Left colon (tissue), 2 donors: Measurements from ENCODE around the gene FNDC10. TPM values are rescaled to one million over a fixed set of nuclear protein-coding genes. Genes with fewer than 3 reads are reported as not detected.
"Not testable (repeated sequence)": the region's sequence is repeated elsewhere in the genome, so short reads cannot be mapped to it uniquely, and the experiment has no call there.

Source experiments
- ATAC-seq: fragments of 200-7000 bp; cut with Tn5 transposase; one replicate; pipeline ENCODE4 v1.9.1; 2020; ENCODE audit warnings: mild to moderate bottlenecking, moderate library complexity
- DNase-seq, 2 donors: peaks; one replicate each; pipeline ENCODE4 v3.0.0-alpha.2; 2020
- intact Hi-C, 2 donors: fragments of 100-400 bp; cut with DNase I in 1 of 2; cut with micrococcal nuclease in 1 of 2; formaldehyde crosslinking; loops; one replicate each; pipeline versions ENCODE4 v1.11.2 to v1.14.0; 2022; cut with DNase I, micrococcal nuclease
- long read RNA-seq: library from polyadenylated mRNA; unstranded; transcript quantifications from one replicate; pipeline ENCODE4 v2.0.0, GENCODE V29; 2021
- total RNA-seq, 2 donors: library from RNA; stranded (reverse); fragmentation: NEBNext Ultra II Directional; extraction: Animal tissue kit (Norgen Biotek cat#: 25700); gene quantifications; one replicate each; pipeline ENCODE4 v1.2.1, GENCODE V29; 2021
- donor health status: DM: no; HTN: no; CAD: no.
- donor health status: DM: yes; HTN: yes; CAD: no.

Gene FNDC10
- total RNA-seq: 1 to 10 TPM; 3.1 to 3.3 TPM
- long read RNA-seq, transcript FNDC10-201 (1 exons, 2,085 nt): major isoform, 16 of 16 reads
- long read RNA-seq, partial matches to known transcripts: 0 of 16 reads
- long read RNA-seq, other reads (novel, unspliced or antisense): 0 of 16 reads

DNA sequence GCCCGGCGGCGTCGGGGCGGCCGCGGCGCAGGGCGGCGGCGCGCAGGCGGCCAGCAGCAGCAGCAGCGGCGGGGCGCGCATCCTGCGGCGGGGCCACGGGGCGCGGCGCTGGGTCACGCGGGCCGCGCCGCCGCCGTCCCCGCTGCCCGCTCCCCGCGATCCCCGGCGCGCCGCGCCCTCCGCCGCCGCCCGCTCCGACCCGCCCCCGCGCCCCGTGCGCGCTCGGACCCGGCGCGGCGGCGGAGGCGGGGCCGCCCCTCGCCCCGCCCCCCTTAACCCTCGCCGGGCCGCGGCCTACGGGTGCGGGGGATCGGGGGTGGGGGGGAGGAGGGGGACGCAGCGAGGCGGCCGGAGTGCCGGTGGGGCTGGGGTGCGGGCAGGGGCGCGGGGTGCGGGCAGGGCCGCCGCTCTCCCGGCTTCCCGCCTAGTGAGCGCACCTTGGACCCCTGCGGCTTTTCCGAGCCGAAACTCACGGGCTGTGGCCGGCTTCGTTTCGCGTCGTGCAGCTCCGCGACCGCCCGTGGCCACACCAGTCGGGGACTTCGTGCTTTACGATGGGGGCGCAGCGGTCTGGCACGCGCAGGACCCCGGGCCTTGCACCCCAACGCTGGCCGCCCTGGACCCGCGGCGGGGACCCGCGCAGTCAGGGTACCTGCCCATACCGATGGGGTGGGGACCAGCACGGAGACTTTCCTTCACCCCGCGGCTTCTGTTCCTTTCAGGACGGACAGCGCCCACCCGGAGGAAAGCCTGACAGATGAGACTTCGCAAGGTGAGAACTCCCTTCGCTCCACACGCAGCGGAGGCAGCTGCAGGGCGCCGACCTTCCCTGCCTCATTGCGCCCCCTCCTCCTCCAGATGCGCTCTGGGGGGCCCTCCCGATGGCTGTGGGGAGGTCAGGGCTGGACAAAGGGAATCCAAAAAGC is at the start of gene FNDC10:
TSS of gene FNDC10 (minus strand) at position 201 of the 926 bp plus-strand sequence. CDS start at position 81, 120 bp downstream.
- DNase-seq (no peak), ATAC-seq (peak; percentile 36)
- intact Hi-C loops: no loop called here

GRCh38 chr1:1648265-1648664 is 48.3 kb upstream of the FNDC10 start:
- intact Hi-C loops: not testable (repeated sequence)
- DNase-seq (peak; percentile 85 to 94), ATAC-seq (peak; percentile 95)

- intact Hi-C loops: not testable (repeated sequence)
- peak; percentile 63 for ATAC-seq
- DNase-seq: peak; percentile 50
These were observed 47.8 kb upstream of the FNDC10 start for GRCh38 chr1:1647567-1648241.

GRCh38 chr1:1646326-1646725 is 46.4 kb upstream of the FNDC10 start:
- intact Hi-C loops, ATAC-seq, DNase-seq: not testable (repeated sequence)

GRCh38 chr1:1640711-1641461 is 41.0 kb upstream of the FNDC10 start:
- DNase-seq: not testable (repeated sequence)

DNA sequence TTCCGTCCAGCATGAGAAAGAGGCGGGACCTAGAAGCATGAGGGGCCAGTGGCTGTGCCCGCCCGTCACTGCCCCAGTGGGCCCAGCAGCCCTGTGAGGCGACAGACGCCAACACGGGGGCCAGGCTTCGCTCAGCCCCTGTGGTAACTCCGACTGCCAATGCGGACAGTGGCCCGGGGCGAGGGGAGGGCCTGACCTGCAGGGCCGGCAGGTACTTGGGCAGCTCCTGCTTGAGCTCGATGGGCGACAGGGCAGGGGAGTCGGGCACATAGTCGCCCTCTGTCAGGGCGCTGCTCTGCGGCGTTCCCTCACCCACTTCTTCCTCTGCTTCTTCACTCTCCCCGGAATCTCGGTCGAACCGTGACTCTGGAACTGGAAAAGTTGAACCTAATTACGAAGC is 40.1 kb upstream of the FNDC10 start:
- intact Hi-C loops, DNase-seq, ATAC-seq: not testable (repeated sequence)

More at GRCh38 chr1:1640711-1641461, 41.0 kb upstream of the FNDC10 start:
- ATAC-seq, intact Hi-C loops: not testable (repeated sequence)

- DNase-seq, intact Hi-C loops, ATAC-seq: not testable (repeated sequence)
These were observed 39.4 kb upstream of the FNDC10 start for GRCh38 chr1:1639368-1639767.

DNA sequence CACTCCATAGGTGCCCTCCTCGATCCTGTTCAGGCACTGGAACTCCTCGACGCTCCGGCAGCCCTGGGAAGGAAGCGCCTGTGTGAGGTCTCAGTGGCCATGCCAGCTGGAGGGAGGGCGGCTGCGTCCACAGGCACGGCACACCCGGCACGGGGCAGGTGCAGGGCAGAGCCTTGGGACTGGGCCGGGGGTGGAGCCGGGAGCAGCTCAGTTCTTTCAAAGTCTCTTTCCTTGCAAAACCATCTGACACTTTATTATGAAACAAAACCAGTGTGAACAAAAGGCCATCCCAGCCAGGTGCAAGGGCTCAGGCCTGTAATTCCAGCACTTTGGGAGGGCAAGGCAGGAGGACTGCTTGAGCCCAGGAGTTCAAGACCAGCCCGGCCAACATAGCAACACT is 38.6 kb upstream of the FNDC10 start:
- peak in 1 of 2 donors; percentile 89 for DNase-seq
- intact Hi-C loops: not testable (repeated sequence)
- ATAC-seq: peak; percentile 95

GRCh38 chr1:1637479-1637875 is 37.5 kb upstream of the FNDC10 start:
- ATAC-seq, intact Hi-C loops, DNase-seq: not testable (repeated sequence)

DNA sequence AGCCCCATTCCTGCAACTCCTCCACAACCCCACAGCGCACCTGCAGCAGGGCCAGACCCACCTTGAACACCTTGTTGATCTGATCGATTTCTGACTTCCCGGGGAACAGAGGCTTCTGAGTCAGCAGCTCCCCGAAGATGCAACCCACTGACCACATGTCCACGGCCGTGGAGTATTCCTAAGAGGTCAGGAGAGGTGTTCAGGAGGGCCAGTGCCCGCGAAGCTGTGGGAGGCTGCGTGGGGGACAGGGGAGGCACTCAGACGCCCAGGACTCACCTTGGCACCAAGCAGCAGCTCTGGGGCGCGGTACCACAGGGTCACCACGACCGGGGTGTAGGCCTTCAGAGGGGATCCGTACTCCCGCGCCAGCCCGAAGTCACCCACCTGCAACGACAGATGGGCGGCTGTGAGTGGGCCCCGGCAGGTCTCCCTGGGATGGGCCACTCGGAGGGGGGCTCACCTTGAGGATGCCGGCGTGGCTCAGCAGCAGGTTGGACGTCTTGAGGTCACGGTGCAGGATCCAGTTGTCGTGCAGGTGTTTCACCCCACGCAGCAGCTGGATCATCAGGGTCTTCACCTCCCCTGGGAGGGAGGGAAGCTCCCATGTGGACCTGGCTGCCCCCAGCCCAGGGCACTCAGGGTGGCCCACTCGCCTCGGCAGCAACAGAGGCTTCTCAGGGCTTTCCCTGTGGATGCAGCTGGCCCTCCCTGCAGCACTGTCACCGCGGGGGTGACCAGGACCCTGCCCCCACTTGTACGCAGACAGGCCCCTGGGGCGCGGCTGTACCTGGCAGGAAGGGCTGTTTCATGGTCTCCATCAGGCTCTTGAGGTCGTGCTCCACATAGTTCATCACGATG is 36.9 kb upstream of the FNDC10 start:
- ATAC-seq, intact Hi-C loops: not testable (repeated sequence)
- peak in 1 of 2 donors; percentile 19 for DNase-seq

GRCh38 chr1:1634613-1635012 is 34.7 kb upstream of the FNDC10 start:
- ATAC-seq, intact Hi-C loops: not testable (repeated sequence)
- peak in 1 of 2 donors; percentile 20 for DNase-seq

DNA sequence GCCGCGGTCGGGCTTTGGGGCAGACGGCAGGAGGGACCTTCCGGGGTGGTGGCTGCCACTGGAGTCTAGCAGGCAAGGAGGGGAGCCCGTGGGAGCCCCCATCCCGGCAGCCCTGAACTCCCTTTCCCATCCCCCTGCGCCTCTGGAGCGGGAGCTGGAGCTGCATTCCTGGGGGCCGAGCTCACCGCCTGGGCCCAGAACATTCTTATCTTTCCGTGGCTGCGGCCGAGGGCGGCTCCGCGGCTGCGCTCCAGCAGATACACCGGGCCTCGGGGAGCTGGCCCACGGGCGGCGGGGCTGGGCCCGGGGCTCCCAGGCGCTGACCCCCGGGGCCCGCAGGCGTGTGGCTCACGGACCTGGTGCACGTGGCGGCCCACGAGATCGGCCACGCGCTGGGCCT is 33.5 kb upstream of the FNDC10 start:
- DNase-seq, intact Hi-C loops, ATAC-seq: not testable (repeated sequence)

GRCh38 chr1:1631782-1632420 is 32.0 kb upstream of the FNDC10 start, which contains the start of gene MMP23B:
Gene MMP23B, plus strand, starts transcription at chr1:1632173. Its CDS starts 46 bp downstream, at chr1:1632219.
- DNase-seq (peak in 1 of 2 donors; percentile 18), ATAC-seq (no peak)
- intact Hi-C loops: no loop called here

- intact Hi-C loops: no loop called here
- DNase-seq (peak; percentile 20 to 52), ATAC-seq (no peak)
These were observed 31.2 kb upstream of the FNDC10 start for GRCh38 chr1:1630965-1631781.

- intact Hi-C loops: no loop called here
- DNase-seq (peak; percentile 77 to 86), ATAC-seq (peak; percentile 44)
These were observed 30.4 kb upstream of the FNDC10 start for GRCh38 chr1:1630191-1630964.
